HCT116 (cell line): Measurements from ENCODE around the gene SLC25A28. TPM values are rescaled to one million over a fixed set of nuclear protein-coding genes. Genes with fewer than 3 reads are reported as not detected.

Source experiments
- ATAC-seq: fragments of 200-7000 bp; cut with Tn5 transposase; 2 replicates; pipeline ENCODE4 v1.9.1; 2020; ENCODE audit warnings: mild to moderate bottlenecking, moderate library complexity
- BruUV-seq: library from RNA; stranded (reverse); fragments of 400-500 nt; replicated peaks from 2 replicates; lab custom pipeline; 2021; lab: Mats Ljungman, UMichigan
- CTCF ChIA-PET: fragments of 300-600 bp; sonication (Branson Sonifier 250); formaldehyde crosslinking; loops from one replicate; lab custom pipeline; 2021; ENCODE audit warnings: antibody characterized with exemption; lab: Charles Lee
- POLR2A ChIA-PET: fragments of 300-600, 350-600 bp; sonication (Branson Sonifier 250); formaldehyde crosslinking; loops from one replicate; lab custom pipeline; 2021; ENCODE audit warnings: antibody characterized with exemption; lab: Charles Lee
- RAD21 ChIA-PET, 2 experiments: fragments of 300-600 bp; sonication (Branson Sonifier 250); formaldehyde crosslinking; loops; one replicate each; lab custom pipeline; 2023; ENCODE audit warnings: low total read pairs in 2 of 2; ENCODE audit not compliant: uncharacterized antibody in 2 of 2, unreplicated experiment in 2 of 2, low non-redundant PET in 1 of 2; lab: Charles Lee
- DNase-seq: peaks from one replicate; pipeline ENCODE4 v3.0.0-alpha.2; 2010; ENCODE audit warnings: low read depth, low spot score
- H2AFZ ChIP-seq: fragments of 200-600 bp; shearing (Covaris generic), sonication (generic); 2 replicates; pipeline ENCODE4 v1.6.1; 2017; ENCODE audit warnings: low read depth, mixed run types, mixed read lengths, antibody characterized with exemption, low read length; ENCODE audit not compliant: poor library complexity, severe bottlenecking
- H3K27ac ChIP-seq: 2 replicates; pipeline ENCODE4 v1.5.1; 2012; ENCODE audit warnings: low read depth, low read length
- H3K27me3 ChIP-seq: fragments of 200-600 bp; sonication (generic); 2 replicates; pipeline ENCODE4 v1.6.1; 2016; ENCODE audit warnings: mixed run types, low read length, mixed read lengths; ENCODE audit not compliant: insufficient read depth
- H3K36me3 ChIP-seq, 2 experiments: fragments of 200-500 bp in 1 of 2; fragments of 200-600 bp in 1 of 2; sonication (Bioruptor generic) in 1 of 2; sonication (generic) in 1 of 2; 2 replicates each; pipeline versions ENCODE4 v1.5.1 to v1.6.1; 2014 to 2016; ENCODE audit warnings: low read length in 2 of 2, inconsistent platforms in 1 of 2, mixed read lengths in 1 of 2, mixed run types in 1 of 2; ENCODE audit not compliant: insufficient read depth in 2 of 2, control insufficient read depth in 1 of 2
- H3K4me1 ChIP-seq, 2 experiments: fragments of 200-600 bp in 1 of 2; sonication (generic) in 1 of 2; 2 replicates each; pipeline versions ENCODE4 v1.5.1 to v1.6.1; 2012 to 2017; ENCODE audit warnings: low read length in 2 of 2, inconsistent platforms in 1 of 2, mild to moderate bottlenecking in 1 of 2, mixed read lengths in 1 of 2, mixed run types in 1 of 2, moderate library complexity in 1 of 2; ENCODE audit not compliant: insufficient read depth in 2 of 2, control insufficient read depth in 1 of 2
- H3K4me2 ChIP-seq: fragments of 200-600 bp; sonication (generic); 2 replicates; pipeline ENCODE4 v1.6.1; 2017; ENCODE audit warnings: mixed run types, low read length, mixed read lengths
- H3K4me3 ChIP-seq, 2 experiments: fragments of 200-600 bp in 1 of 2; sonication (generic) in 1 of 2; replicated peaks in 1 of 2; 2 replicates each; pipeline ENCODE4 v1.5.1; 2011 to 2016; ENCODE audit warnings: low read length in 2 of 2, control low read depth in 1 of 2, low read depth in 1 of 2, mild to moderate bottlenecking in 1 of 2, mixed read lengths in 1 of 2, mixed run types in 1 of 2
- H3K79me2 ChIP-seq: fragments of 200-600 bp; sonication (generic); 2 replicates; pipeline ENCODE4 v1.6.1; 2017; ENCODE audit warnings: mild to moderate bottlenecking, mixed run types, low read length, moderate library complexity, mixed read lengths; ENCODE audit not compliant: insufficient read depth
- H3K9ac ChIP-seq: fragments of 200-600 bp; sonication (generic); 2 replicates; pipeline ENCODE4 v1.6.1; 2016; ENCODE audit warnings: low read length, mixed read lengths
- H3K9me2 ChIP-seq: fragments of 200-600 bp; sonication (generic), shearing (Covaris generic); 2 replicates; pipeline ENCODE4 v1.6.1; 2017; ENCODE audit warnings: mixed run types, mild to moderate bottlenecking, moderate library complexity; ENCODE audit not compliant: insufficient read depth
- H3K9me3 ChIP-seq, 2 experiments: fragments of 200-500 bp in 1 of 2; fragments of 200-600 bp in 1 of 2; sonication (Bioruptor generic) in 1 of 2; sonication (generic) in 1 of 2; 2 replicates each; pipeline ENCODE4 v1.6.1; 2014 to 2017; ENCODE audit warnings: low read length in 2 of 2, mixed read lengths in 2 of 2, inconsistent platforms in 1 of 2, low read depth in 1 of 2, mild to moderate bottlenecking in 1 of 2, mixed run types in 1 of 2, moderate library complexity in 1 of 2; ENCODE audit not compliant: control insufficient read depth in 1 of 2, insufficient read depth in 1 of 2
- H4K20me1 ChIP-seq: fragments of 200-600 bp; sonication (generic), shearing (Covaris generic); 2 replicates; pipeline ENCODE4 v1.6.1; 2017; ENCODE audit warnings: mixed run types, mild to moderate bottlenecking, moderate library complexity; ENCODE audit not compliant: insufficient read depth
- ATF3 ChIP-seq: IDR thresholded peaks from 2 replicates; pipeline ENCODE4 v1.6.1; 2012
- EGR1 ChIP-seq: IDR thresholded peaks from 2 replicates; pipeline ENCODE4 v1.6.1; 2012; ENCODE audit warnings: low read depth
- ELF1 ChIP-seq: IDR thresholded peaks from 2 replicates; pipeline ENCODE4 v1.6.1; 2012; ENCODE audit warnings: low read depth, borderline replicate concordance
- JUND ChIP-seq: IDR thresholded peaks from 2 replicates; pipeline ENCODE4 v1.6.1; 2012
- MAX ChIP-seq: IDR thresholded peaks from 2 replicates; pipeline ENCODE4 v1.6.1; 2012
- POLR2A ChIP-seq: IDR thresholded peaks from 2 replicates; pipeline ENCODE4 v1.7.0; 2011; ENCODE audit warnings: borderline replicate concordance; ENCODE audit not compliant: insufficient read depth, insufficient read length; ENCODE audit errors: extremely low read depth
- POLR2AphosphoS5 ChIP-seq: IDR thresholded peaks from 2 replicates; pipeline ENCODE4 v1.6.1; 2011; ENCODE audit warnings: mild to moderate bottlenecking, low read depth, low read length, moderate library complexity
- RAD21 ChIP-seq: IDR thresholded peaks from 2 replicates; pipeline ENCODE4 v1.6.1; 2012; ENCODE audit warnings: low read depth, mild to moderate bottlenecking
- SIN3A ChIP-seq: IDR thresholded peaks from 2 replicates; pipeline ENCODE4 v1.6.1; 2012; ENCODE audit warnings: low read depth
- SRF ChIP-seq: IDR thresholded peaks from 2 replicates; pipeline ENCODE4 v1.6.1; 2012; ENCODE audit warnings: low read depth
- YY1 ChIP-seq: IDR thresholded peaks from 2 replicates; pipeline ENCODE4 v1.6.1; 2011; ENCODE audit warnings: low read length, low read depth, moderate library complexity, mild to moderate bottlenecking; ENCODE audit not compliant: insufficient replicate concordance; ENCODE audit errors: extremely low read depth
- ZBTB33 ChIP-seq: IDR thresholded peaks from 2 replicates; pipeline ENCODE4 v1.6.1; 2011; ENCODE audit warnings: mild to moderate bottlenecking, low read length, moderate library complexity; ENCODE audit not compliant: insufficient replicate concordance; ENCODE audit errors: extremely low read depth
- ZFX ChIP-seq: fragments of 450-650 bp; IDR thresholded peaks from 2 replicates; pipeline ENCODE4 v1.6.1; 2017
- intact Hi-C: fragments of 100-400 bp; cut with micrococcal nuclease; formaldehyde crosslinking; loops from 2 replicates; pipeline ENCODE4 v1.10.0; 2022
- total RNA-seq: library from RNA; stranded (reverse); gene quantifications from one replicate; pipeline ENCODE4 v1.2.1, GENCODE V29; 2021; ENCODE audit not compliant: unreplicated experiment

SLC25A28 gene
- total RNA-seq, 1 experiment from 2014 or later, result 59.5 TPM

GRCh38 chr10:99620711-99621453 lies 643 bp upstream of the SLC25A28 start (continued):
- peak; percentile 93 for TF ChIP-seq ZBTB33

GRCh38 chr10:99619090-99619800 lies 994 bp downstream of the SLC25A28 start:
- Histone ChIP-seq H4K20me1 (no peaks in the 10 kb centered on the region), H3K27ac (peak overlapping the region; percentile 34), H3K4me1 (peaks cover 17 to 34% of the 10 kb centered on the region in 2 experiments), H3K4me2 (peak overlapping the region; percentile 91), H3K9me2 (no peaks in the 10 kb centered on the region)
- POLR2A ChIA-PET, result interaction anchor here (0.6 to 3.2 kb wide), 2 partner anchors 189 kb away, joined by 3 to 23 read pairs; partner anchors contain the start of gene GOT1
- CTCF ChIA-PET, result interaction anchor here (1.0 to 8.4 kb wide), 2 partner anchors 58 to 135 kb away, joined by 3 to 52 read pairs; no protein-coding TSS in a partner anchor
- TF ChIP-seq POLR2A, result no peak
- no peak for TF ChIP-seq ZFX
- TF ChIP-seq JUND, result no peak
- TF ChIP-seq ATF3, result no peak
- no peak for TF ChIP-seq ELF1
- no peak for TF ChIP-seq MAX
- no peak for TF ChIP-seq RAD21
- TF ChIP-seq EGR1, result no peak
- TF ChIP-seq POLR2AphosphoS5, result no peak
- TF ChIP-seq YY1, result no peak
- no peak for TF ChIP-seq SIN3A
- no peak for TF ChIP-seq SRF
- TF ChIP-seq, all 23 proteins: peak for 0
- intact Hi-C loops, result no loop called here
- H3K9me3 ChIP-seq, result no peaks in the 10 kb centered on the region
- peak overlapping the region; percentile 91 for H3K4me3 ChIP-seq
- RAD21 ChIA-PET, result no interaction called here
- peak overlapping the region; percentile 92 for H3K9ac ChIP-seq
- no peak overlapping the region for H2AFZ ChIP-seq
- BruUV-seq, result TSS peak; percentile 45
- no peak for DNase-seq
- H3K79me2 ChIP-seq, result peaks cover 49% of the 10 kb centered on the region
- no peak for ATAC-seq
- H3K27me3 ChIP-seq, result no peaks in the 10 kb centered on the region
- H3K36me3 ChIP-seq, result peaks cover 0 to 6% of the 10 kb centered on the region in 2 experiments; a peak in 2 of 4 replicates
